B cell (primary cell): ENCODE data around the gene MYBPC3.

Experiments
- EZH2 ChIP-seq: IDR thresholded peaks from 2 replicates; pipeline ENCODE4 v1.6.1; 2012; ENCODE audit warnings: borderline replicate concordance, low read depth, mild to moderate bottlenecking, moderate library complexity, low read length; ENCODE audit not compliant: insufficient read depth, poor library complexity, severe bottlenecking
- TF ChIP-seq, protein P1 (sequence below): fragments of 200-600 bp; IDR thresholded peaks from one replicate; pipeline ENCODE4 v1.8.0; 2022; ENCODE audit warnings: antibody characterized with exemption, mild to moderate bottlenecking

DNA sequence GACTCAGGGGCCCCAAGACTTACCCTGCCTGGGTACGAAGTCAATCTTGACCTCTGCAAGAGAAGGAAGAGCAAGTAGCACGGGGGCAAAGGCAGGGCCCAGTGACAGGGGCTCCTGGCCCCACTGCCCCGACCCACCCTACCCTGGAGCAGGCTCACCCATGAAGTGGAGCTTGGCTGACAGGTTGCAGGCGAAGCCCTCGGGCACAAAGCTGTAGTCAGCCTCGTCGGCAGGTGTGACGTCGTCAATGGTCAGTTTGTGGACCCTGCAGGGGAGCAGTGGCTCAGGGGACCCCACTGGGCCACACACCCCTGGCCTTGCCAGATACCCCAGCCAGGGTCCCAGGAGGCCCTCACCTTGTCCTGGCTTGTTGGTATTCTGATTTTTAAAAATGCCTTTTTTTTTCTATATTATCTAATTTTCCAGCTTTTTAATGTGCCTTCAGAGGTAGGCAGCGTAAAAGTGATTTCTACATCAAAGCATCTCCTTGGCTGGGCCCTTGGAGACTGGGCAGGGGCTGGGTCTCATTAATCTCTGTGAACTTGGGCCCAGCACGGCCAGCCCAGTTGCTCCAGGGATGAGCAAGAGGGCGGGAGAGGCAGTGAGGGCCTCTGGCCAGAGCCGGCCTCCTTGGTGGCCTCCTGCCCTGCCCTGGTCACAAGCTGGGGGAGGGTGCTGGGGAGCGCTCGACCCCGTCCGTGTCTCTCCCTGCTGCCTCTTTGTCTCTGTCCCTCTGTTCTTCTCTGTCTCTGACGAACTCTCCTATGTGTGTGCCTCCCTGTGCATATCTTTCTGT is 11.3 kb downstream of the MYBPC3 start:
- TF ChIP-seq, protein P1, sequence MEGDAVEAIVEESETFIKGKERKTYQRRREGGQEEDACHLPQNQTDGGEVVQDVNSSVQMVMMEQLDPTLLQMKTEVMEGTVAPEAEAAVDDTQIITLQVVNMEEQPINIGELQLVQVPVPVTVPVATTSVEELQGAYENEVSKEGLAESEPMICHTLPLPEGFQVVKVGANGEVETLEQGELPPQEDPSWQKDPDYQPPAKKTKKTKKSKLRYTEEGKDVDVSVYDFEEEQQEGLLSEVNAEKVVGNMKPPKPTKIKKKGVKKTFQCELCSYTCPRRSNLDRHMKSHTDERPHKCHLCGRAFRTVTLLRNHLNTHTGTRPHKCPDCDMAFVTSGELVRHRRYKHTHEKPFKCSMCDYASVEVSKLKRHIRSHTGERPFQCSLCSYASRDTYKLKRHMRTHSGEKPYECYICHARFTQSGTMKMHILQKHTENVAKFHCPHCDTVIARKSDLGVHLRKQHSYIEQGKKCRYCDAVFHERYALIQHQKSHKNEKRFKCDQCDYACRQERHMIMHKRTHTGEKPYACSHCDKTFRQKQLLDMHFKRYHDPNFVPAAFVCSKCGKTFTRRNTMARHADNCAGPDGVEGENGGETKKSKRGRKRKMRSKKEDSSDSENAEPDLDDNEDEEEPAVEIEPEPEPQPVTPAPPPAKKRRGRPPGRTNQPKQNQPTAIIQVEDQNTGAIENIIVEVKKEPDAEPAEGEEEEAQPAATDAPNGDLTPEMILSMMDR, result no peak
- TF ChIP-seq EZH2, result no peak
